LoVo (cell line): Measurements from ENCODE around the gene PATE3.

Experiments
- DNase-seq: peaks from one replicate; pipeline ENCODE4 v3.0.0-alpha.2; 2016; ENCODE audit warnings: low spot score

Gene PATE3, protein sequence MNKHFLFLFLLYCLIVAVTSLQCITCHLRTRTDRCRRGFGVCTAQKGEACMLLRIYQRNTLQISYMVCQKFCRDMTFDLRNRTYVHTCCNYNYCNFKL

DNA sequence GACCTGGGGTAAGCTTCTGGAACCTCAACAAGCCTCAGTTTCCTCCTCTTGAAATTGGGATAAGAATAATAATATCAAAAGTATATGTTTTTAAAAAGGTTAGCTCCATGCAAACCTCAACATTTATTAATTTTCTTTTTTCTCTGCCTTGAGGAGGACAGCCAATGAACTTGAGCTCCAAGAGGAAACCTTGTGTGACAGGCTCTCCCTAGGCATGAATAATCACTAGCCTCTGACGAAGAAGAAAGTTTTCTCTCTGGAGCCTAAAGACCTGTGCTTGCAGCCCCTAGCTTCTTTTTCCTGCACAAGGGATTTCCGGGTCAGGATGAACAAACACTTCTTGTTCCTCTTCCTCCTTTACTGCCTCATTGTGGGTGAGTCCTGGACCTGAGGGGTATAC is at the start of gene PATE3:
PATE3 (plus strand) TSS at position 301 of the 400 bp plus-strand sequence; CDS start at position 326, 25 bp downstream.
- DNase-seq = no peak

DNA sequence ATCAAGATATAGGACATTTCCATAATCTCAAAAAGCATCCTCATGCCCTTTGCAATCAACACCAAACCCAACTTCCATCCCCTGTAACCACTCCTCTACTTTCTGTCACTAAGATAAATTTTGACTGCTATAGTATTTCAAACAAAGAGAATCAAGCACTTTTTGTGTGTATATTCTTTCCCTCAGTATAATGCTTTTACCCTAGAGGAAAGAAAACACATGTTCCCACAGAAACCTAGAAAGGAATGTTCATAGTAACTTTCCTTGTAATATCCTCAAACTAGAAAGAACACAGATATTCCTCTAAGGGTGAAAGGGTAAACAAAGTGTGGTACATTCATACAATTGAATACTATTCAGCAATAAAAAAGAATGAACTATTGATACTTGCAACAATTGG is 47.3 kb upstream of the PATE3 start:
- no peak for DNase-seq

DNA sequence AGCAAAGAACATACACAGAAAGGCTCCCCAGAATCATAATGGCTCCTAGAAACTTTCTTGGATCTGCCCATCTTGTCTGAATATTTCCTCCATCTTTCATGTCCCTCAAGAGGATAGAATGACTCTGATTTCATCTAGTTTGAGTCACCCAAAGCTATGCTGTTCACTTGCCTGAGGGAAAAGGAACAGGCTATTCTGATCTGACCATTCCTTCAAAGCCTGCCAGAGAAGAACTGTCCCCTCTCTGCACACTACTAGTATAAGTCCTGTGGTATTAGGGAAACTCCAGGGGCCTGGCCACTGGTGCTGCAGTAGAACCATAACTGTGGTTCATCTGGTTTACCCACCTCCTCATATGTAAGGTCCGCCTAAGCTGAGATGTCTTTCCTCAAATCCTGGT is 44.2 kb upstream of the PATE3 start:
- no peak for DNase-seq

DNA sequence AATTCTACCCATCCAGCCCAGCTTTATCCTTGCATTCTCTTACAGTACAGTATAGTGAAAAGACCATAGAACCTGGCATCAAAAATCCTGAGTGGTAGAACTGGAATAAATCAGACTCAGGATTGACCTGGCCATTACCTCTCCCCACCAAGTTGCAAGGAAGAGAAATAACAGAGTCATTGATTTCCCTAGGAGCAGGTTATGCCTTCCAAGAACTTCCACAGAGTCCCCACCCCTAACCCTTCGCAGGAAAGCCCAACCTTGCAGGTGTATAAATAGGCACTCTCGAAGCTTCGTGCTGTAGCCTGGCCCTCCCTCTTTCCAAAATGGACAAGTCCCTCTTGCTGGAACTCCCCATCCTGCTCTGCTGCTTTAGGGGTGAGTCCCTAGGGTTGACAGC is 41.9 kb upstream of the PATE3 start, which contains the start of gene PATE1:
PATE1 (plus strand) TSS at position 301 of the 400 bp plus-strand sequence; CDS start at position 327, 26 bp downstream.
- no peak for DNase-seq

DNA sequence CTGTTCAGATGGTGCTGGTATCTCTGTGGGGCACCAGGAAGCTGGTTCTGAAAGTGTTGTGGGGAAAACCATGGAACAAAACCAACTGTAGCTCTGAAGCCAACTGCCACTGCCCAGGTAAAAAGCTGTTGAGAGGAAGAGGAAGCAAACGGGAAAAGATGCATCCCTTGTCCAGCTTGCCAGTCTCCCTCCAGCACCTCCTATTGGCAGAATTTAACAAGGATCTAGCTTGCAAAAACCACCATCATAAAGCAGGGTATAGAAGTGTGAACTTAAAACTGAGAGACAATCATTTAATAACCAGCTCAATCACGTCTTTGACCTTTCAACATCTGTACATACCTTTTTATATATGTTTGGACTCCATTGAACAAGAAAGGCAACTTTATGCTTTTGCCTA is 37.3 kb upstream of the PATE3 start:
- DNase-seq = no peak

DNA sequence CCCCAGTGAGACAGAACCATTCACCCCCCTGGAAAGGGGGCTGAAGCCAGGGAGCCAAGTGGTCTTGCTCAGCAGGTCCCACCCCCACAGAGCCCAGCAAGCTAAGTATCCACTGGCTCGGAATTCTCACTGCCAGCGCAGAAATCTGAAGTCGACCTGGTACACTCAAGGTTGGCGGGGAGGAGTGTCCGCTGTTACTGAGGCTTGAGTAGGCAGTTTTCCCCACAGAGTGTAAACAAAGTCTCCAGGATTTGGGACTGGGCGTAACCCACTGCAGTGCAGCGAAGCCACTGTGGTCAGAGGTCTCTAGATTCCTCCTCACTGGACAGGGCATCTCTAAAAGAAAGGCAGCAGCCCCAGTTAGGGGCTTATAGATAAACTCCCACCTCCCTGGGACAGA is 31.9 kb upstream of the PATE3 start:
- no peak for DNase-seq

DNA sequence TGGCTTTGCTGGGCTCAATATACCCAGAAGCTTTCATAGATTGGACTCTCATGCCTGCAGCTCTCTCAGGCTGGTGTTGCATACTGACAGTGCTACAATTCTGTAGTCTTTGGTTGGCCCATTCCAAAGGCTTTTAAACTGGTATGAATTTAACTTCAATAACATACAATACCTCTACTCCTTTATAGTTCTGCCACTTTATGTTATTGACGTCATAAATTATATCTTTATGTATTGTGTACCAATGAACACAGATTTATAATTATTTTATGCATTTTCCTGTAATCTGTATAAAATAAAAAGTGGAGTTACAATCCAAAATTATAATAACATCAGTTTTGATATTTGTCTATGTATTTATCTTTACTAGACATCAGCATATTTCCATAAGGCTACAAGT is 25.5 kb upstream of the PATE3 start:
- no peak for DNase-seq

DNA sequence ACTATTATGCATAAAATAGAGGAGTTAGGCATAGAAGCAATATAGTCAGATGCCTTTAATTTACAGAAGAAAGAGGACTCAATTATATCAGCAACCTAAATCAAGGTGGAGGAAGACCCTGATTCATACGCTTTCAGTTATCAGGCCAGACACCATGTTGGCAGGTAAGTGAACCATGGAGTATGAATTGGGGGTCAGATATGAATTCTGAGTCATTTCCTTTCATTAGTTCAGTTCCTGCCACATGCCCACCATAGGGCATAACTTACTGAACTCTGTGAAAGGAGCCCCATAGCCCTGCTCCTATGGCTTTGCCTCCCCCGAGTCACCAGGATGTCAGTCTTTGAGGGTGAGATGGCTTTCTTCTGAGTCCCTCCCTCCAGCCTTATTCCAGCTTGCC is 24.4 kb upstream of the PATE3 start:
- DNase-seq = no peak

DNA sequence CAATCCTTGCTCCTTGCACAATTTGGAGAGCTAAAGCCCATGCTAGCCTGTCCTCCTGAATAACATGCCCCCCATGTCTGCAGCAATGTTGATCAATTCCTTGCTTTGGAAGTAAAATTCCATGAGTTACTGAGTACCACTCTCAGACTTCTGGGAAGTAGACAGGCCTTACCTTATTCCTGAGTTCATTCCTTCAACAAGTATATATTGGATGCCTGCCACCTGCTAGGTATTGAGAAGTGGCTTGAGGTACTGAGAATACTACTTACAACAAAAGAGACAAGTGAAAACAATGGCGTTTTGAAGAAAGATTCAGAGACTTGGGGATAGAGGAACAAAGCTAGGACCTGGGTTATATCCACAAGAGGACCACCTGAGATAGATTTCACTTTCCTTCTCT is 21.7 kb upstream of the PATE3 start:
- no peak for DNase-seq

DNA sequence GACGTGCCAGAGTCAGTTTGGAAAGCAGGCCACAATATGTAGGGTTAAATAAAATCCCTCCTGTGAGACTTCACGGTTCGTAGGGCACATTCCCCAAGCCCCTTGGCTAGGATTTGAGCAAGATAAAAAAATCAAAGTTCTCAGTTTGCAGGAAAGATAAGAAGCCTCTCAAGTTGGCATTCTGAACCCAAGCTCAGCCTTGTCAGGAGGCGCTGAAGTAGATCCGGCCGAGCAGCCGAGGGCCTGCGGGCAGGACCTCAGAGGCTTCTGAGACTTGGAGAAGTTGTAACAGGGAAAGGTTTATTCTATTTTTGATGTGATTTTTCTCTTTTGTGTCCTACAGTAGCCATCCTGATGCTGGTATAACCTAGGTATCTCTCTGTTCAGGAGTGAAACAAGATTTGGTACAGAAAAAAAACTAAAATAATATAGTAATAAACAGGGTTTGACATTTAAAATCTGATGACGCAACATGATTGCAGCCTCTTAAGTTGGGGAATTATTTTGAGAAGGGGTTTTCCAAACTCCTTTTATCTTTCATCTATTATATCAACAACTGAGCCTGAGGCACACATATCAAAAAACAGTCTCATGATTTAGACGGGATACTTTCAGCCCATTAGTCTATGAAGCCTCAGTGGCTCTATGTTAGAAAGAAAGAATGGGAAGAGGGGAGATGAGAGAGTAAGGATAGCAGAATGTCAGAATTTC is 19.4 kb upstream of the PATE3 start:
- DNase-seq = no peak

DNA sequence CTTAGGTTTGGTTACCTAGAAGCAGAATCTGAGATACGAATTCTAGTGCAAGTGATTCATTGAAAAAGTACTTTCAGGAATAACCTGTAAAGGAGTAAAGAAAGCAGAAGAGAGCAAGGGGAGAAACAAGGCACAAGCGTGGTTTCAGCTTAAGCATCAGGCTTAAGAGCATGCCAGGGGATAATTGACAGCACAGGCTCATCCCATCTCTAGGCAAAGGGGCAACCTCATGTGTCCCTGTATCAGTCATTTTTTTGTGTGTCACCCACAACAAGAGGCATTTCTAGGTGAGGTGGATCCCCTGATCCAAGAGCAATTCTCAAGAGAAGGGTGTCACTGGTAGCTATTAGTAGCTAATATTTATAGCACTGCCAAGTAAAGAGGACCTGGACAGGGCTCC is 17.3 kb upstream of the PATE3 start:
- no peak for DNase-seq

DNA sequence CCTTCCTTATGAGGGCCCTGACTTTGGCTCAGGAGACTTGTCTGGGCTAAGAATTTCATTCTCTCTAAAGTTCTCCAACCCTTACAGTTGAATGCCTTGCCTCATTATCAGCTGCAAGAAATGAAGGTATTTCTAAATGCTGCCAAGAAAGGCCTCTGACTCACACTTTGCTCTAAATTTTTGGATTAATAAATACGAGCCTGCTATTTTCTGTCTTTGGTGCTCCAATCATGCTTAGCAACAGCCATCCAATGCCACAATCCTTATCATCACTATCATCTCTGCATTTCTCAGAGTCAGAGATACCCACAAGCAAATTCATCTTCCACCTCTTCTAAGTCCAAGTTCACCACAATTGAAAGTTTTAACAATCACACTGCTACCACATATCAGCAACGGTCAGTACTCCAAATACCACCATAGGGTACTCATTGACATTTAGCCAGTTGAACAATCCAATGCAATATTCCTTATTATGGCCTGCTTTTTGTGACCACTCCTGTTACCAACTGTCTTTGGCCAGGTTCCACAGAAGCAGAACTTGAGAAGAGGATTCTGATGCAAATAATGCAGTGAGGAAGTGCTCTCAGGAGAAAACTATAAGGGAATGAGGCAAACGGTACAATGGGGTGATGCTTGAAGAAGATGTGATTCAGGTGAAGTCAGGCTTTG is 15.0 kb upstream of the PATE3 start:
- no peak for DNase-seq

DNA sequence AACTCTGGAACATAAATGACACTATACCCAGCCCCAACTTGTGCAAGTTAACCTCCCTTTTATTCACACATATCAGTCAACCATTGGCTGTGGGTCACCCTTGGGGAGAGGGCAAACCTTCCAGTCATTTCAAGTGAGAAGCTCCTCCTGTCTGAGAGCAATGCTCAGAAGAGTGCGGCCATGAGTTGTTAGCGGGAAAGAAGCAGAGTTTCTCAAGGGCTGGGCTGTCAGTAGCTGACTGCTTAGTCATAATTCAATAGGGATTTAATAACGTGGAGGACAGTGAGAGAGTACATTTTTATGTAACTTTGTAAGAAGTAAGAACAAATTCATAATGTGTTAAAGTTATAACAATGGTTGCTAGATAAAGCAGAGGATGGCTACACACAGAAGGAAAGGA is 14.4 kb upstream of the PATE3 start:
- DNase-seq = no peak

DNA sequence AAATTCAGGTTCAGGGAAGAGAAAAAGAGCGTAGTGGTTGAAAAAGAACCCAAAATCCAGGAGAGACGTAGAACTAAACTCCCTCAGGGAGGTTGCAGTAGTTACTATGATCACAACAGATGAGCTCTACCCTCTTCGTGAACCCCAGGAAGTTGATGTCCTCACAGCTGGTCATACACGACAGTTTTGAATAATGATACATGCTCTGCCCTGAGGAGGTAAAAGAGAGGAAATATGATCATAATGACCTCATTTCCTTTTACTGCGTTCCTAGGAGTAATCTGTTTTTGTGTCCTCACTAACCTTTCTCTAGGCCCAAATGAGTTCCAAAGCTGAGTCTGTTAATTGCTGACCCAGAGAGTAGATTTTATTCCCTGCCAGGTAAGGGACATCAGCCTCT is 10.6 kb upstream of the PATE3 start:
- no peak for DNase-seq

DNA sequence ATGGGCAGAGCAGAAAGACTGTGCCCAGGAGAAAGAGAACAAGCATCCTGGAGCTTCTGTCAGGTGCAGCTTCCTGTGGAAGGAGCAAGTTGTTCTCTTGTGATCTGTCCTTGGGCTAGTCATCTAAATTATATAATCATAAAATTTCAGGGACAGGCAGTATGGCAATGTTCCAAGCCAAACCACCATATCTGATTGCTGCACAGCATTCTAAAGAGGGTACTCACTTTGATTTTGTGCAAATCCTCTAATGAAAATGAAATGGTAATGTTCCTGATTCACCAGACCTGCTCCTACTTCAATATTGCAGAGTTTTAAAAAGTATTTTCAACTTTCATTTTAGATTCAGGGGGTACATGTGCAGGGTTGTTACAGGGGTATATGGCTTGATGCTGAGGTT is 9.2 kb upstream of the PATE3 start, which contains the start of gene PATE2:
PATE2 (minus strand) TSS at position 101 of the 400 bp plus-strand sequence; CDS start at position 46, 55 bp downstream.
- no peak for DNase-seq

DNA sequence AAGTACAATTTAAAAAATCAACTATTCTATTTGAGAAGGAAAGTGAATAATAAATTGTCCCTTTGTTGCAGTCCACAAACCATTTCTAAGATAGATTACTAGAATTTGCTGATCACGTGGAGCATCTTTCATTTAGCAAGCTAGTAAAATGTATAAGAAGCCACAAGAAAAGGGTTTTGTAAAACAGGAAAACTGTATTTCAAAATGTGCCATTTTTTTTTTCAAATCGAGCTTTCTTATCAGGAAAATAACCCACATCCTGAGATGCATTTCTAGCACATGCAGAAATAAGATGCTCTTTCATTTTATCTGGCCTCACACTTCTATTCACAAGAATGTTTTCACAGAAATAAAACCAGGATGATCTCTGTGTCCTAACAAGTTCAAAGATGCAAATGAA is 3.2 kb upstream of the PATE3 start:
- DNase-seq = no peak

DNA sequence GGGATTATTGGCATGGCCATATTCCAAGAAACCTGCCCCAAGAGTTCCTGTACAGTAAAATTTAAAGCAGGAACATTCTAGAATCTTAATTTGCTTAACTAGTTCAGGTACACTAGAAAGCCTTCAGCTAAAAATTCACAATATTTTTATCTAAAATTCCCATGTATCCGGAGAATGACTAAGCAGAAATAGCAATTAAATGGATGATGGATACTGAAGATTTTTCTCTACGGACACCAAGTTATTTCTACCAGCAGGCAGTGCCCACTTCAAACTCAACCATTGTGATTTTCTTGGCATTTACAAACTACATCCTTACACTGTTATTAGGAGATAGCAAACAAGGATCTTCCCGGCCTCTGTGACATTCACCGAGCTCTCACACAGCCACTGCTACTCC is 2.9 kb downstream of the PATE3 start:
- DNase-seq = no peak

DNA sequence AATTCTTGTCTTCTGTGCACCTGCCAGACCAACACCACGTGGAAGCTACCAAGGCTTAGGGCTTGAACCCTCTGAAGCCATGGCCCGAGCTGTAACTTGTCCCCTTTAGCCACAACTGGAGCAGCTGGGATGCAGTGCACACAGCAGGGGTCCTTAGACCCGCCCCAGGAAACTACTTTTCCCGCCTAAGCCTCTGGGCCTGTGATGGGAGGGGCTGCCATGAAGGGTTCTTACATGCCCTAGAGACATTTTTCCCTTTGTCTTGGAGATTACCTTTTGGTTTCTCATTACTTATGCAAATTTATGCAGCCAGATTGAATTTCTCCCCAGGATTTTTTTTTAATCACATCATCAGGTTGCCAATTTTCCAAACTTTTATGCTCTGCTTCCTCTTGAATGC is 9.7 kb downstream of the PATE3 start:
- DNase-seq = no peak

DNA sequence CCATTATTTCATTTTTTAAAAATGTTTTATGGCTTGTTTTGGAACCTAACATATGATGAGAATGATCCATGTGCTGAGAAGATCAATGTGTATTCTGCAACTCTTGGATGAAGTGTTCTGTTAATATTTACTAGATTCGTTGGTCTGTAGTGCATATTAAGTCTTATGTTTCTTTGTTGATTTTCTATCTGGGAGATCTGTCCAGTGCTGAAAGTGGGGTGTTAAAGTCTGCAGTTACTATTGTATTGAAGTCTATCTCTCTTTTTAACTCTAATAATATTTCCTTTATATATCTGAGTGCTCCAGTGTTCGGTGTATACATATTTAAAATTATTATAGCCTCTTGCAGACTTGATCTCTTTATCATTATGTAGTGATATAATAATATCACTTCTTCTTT is 11.9 kb downstream of the PATE3 start:
- no peak for DNase-seq

DNA sequence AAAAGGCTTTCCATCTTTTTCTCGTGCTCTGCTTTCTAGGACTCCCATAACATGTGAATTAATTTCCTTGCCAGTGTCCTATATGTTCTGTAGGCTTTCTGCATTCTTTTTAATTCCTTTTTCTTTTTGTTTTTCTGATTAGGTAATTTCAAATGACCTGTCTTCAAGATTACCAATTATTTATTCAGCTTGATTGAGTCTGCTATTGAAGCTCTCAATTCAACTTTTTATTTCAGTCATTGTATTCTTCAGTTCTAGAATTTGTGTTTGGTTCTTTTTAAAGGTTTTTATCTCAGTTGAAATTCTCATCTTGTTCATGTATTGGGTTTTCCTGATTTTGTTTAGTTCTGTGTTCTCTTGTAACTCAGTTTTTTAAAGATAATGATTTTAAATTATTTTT is 14.5 kb downstream of the PATE3 start:
- no peak for DNase-seq

DNA sequence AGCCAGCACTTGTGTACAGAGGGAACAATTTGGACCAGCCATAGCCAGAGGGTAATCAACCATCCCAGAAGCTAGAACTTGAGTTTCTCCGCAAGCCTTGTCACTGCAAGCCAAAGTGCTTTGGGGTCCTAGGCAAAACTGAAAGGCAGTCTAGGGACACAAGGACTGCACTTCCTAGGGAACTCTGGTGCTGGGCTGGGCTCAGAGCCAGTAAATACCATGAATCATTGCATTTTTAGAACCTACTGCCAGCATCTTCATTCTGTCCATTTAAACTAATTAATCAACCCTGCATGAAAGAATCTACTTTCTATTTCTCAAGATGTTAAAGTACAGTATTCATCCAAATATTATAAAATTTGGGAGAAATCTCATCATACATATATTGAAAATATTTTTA is 20.0 kb downstream of the PATE3 start:
- DNase-seq = no peak

DNA sequence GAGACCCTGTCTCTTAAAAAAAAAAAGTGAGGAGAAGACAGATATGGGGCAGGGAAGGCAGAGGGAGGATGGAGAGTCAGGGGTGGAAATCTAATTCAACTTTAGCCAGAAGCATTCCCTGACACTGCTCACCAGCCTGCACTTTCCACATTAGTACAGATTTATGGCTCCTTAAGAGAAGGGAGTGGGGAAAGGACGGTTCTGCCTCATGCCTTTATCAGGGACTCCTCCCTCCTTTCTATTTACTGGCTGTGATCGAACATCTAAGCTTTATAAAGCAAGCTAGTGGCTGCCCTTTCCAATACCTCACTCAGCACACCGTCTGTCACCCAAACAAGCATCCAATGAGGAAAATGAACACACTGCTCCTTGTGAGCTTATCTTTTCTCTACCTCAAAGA is 45.1 kb downstream of the PATE3 start, which contains the start of gene PATE4:
PATE4 (plus strand) TSS at position 301 of the 400 bp plus-strand sequence; CDS start at position 345, 44 bp downstream.
- DNase-seq = no peak

DNA sequence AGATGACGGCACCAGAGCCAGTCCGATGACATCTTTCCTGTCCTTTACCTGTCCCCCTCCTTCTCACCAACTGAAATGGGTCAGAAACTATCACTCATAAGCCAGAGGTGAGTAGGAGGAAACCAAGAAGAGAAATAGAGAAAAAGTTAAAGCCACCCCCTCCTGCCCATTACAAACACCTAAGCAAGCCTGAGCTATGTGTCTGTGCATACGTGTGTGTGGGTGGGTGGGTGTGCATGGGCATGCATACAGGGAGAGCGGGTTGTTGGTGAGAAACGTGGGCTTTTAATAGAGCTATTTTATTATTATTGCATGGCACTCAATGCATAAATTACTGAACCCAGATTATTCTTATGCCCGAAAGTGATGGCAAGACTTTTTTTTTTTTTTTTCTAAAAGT is 47.8 kb downstream of the PATE3 start:
- no peak for DNase-seq
